ENCODE data around the gene RAB30.

The RAB30 gene

GRCh38 chr11:83092488-83093384 is 21.0 kb upstream of the RAB30 start:
- ChIA-PET CTCF (interaction anchor here (1.2 to 1.6 kb wide), 4 partner anchors 11 to 23 kb away, joined by 3 to 4 read pairs (median 3); no protein-coding TSS in a partner anchor), POLR2A (no interaction called here)
- DNase-seq (ENCODE audit: extremely low spot score) = no peak
- no peak for TF ChIP-seq CTCF (IDR thresholded peaks at IDR 0.05; ENCODE audit: control extremely low read depth, extremely low read depth, low read depth, missing control alignments)

- no peak for TF ChIP-seq CTCF (IDR thresholded peaks at IDR 0.05; ENCODE audit: control extremely low read depth, extremely low read depth, low read depth, missing control alignments)
- DNase-seq (ENCODE audit: extremely low spot score) = no peak
- ChIA-PET CTCF (interaction anchor here (0.6 to 6.5 kb wide), 10 partner anchors 11 to 161 kb away, joined by 3 to 45 read pairs (median 3); partner anchors contain the start of gene RAB30), POLR2A (no interaction called here)
Measured at GRCh38 chr11:83088965-83089364, 17.3 kb upstream of the RAB30 start.

GRCh38 chr11:83087035-83087434 is 15.3 kb upstream of the RAB30 start:
- TF ChIP-seq CTCF (IDR thresholded peaks at IDR 0.05; ENCODE audit: control extremely low read depth, extremely low read depth, low read depth, missing control alignments) = peak; percentile 11
- no peak for DNase-seq (ENCODE audit: extremely low spot score)
- ChIA-PET POLR2A (no interaction called here), CTCF (interaction anchor here (0.6 to 6.5 kb wide), 5 partner anchors 10 to 164 kb away, joined by 3 to 45 read pairs (median 3); partner anchors contain the start of gene RAB30)

- no peak for TF ChIP-seq CTCF (IDR thresholded peaks at IDR 0.05; ENCODE audit: control extremely low read depth, extremely low read depth, low read depth, missing control alignments)
- CTCF ChIA-PET = interaction anchor here (1.0 to 1.2 kb wide), 2 partner anchors 15 to 170 kb away, joined by 3 read pairs; no protein-coding TSS in a partner anchor
- POLR2A ChIA-PET = no interaction called here
Measured at GRCh38 chr11:83079820-83080219, 8.1 kb upstream of the RAB30 start.

GRCh38 chr11:83078269-83078668 is 6.6 kb upstream of the RAB30 start:
- ChIA-PET CTCF (interaction anchor here (0.8 to 8.6 kb wide), 4 partner anchors 10 to 172 kb away, joined by 3 to 45 read pairs (median 3); no protein-coding TSS in a partner anchor), POLR2A (no interaction called here)

More at GRCh38 chr11:83079820-83080219, 8.1 kb upstream of the RAB30 start:
- no peak for DNase-seq (ENCODE audit: extremely low spot score)

More at GRCh38 chr11:83078269-83078668, 6.6 kb upstream of the RAB30 start:
- TF ChIP-seq CTCF (IDR thresholded peaks at IDR 0.05; ENCODE audit: control extremely low read depth, extremely low read depth, low read depth, missing control alignments) = no peak
- no peak for DNase-seq (ENCODE audit: extremely low spot score)

All from GM10248 (cell line).